ENCODE data around the gene NEU3.

DNA sequence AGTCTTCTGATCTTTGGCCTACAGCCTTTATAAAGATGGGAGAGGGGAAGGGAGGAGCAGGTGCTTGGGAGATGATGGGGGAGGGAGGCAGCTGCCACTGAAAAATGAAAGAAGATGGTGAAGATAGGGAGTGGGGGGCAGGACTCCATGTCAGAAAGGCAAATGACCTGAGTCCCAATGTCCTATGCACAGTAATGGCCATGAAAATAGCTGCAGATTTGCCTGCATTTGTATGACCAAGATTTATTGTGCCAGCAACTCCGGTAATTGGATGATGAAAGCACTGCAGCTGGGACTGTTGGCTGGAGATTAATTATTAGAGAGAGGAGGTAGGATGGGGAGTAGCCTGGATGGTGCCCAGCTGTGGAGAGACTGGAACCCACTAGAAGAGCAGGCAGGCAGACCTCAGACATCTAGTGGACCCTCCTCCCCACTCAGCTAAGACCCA is 36.1 kb downstream of the NEU3 start:
- TF ChIP-seq, protein P1, sequence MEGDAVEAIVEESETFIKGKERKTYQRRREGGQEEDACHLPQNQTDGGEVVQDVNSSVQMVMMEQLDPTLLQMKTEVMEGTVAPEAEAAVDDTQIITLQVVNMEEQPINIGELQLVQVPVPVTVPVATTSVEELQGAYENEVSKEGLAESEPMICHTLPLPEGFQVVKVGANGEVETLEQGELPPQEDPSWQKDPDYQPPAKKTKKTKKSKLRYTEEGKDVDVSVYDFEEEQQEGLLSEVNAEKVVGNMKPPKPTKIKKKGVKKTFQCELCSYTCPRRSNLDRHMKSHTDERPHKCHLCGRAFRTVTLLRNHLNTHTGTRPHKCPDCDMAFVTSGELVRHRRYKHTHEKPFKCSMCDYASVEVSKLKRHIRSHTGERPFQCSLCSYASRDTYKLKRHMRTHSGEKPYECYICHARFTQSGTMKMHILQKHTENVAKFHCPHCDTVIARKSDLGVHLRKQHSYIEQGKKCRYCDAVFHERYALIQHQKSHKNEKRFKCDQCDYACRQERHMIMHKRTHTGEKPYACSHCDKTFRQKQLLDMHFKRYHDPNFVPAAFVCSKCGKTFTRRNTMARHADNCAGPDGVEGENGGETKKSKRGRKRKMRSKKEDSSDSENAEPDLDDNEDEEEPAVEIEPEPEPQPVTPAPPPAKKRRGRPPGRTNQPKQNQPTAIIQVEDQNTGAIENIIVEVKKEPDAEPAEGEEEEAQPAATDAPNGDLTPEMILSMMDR (IDR thresholded peaks at IDR 0.05; ENCODE audit: insufficient read depth, low read depth, low read length), result no peak
- TF ChIP-seq EZH2 (IDR thresholded peaks at IDR 0.05; ENCODE audit: insufficient read depth, low read length), result no peak

All from astrocyte (in vitro differentiated cells and primary cell).